ENCODE results near the gene CBL.

- TF ChIP-seq CTCF (IDR thresholded peaks at IDR 0.05), result no peak
- no peak for TF ChIP-seq ZFX (IDR thresholded peaks at IDR 0.05; ENCODE audit: borderline replicate concordance)
Measured at GRCh38 chr11:119207415-119207960, 1.3 kb downstream of the CBL start.
